Fibroblast of pulmonary artery (primary cell): ENCODE results near the gene ANKRD33B.

Experiments used
- DNase-seq: peaks from one replicate; pipeline ENCODE4 v3.0.0-alpha.2; 2010; ENCODE audit warnings: low read depth
- H3K4me3 ChIP-seq: replicated peaks from 2 replicates; pipeline ENCODE4 v1.5.1; 2011; ENCODE audit warnings: low read depth, mild to moderate bottlenecking, control low read depth, low read length, moderate library complexity
- TF ChIP-seq, protein P1 (sequence below): IDR thresholded peaks from 2 replicates; pipeline ENCODE4 v1.5.1; 2011; ENCODE audit warnings: mild to moderate bottlenecking, control low read depth, low read length, inconsistent platforms; ENCODE audit errors: missing control alignments

ANKRD33B gene

DNA sequence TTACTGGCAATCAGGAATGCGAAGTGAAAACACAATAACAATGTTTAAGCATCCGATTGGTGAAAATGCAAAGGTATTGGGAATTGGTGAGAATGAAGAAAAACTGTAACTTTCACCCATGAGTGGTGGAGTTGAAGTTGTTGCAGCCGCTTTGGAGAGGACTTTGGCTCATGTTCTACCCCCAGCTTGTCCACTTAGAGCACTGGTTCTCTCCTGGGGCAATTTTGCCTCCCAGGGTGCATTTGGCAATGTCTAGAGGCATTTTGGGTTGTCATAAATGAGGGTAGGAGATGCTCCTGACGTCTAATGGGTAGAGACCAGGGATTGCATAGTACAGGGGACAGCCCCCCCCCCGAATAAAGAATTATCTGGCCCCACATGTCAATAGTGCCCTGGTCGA lies 46.2 kb downstream of the ANKRD33B start:
- TF ChIP-seq, protein P1, sequence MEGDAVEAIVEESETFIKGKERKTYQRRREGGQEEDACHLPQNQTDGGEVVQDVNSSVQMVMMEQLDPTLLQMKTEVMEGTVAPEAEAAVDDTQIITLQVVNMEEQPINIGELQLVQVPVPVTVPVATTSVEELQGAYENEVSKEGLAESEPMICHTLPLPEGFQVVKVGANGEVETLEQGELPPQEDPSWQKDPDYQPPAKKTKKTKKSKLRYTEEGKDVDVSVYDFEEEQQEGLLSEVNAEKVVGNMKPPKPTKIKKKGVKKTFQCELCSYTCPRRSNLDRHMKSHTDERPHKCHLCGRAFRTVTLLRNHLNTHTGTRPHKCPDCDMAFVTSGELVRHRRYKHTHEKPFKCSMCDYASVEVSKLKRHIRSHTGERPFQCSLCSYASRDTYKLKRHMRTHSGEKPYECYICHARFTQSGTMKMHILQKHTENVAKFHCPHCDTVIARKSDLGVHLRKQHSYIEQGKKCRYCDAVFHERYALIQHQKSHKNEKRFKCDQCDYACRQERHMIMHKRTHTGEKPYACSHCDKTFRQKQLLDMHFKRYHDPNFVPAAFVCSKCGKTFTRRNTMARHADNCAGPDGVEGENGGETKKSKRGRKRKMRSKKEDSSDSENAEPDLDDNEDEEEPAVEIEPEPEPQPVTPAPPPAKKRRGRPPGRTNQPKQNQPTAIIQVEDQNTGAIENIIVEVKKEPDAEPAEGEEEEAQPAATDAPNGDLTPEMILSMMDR = no peak
- no peak for DNase-seq
- H3K4me3 ChIP-seq = no peak overlapping the region

DNA sequence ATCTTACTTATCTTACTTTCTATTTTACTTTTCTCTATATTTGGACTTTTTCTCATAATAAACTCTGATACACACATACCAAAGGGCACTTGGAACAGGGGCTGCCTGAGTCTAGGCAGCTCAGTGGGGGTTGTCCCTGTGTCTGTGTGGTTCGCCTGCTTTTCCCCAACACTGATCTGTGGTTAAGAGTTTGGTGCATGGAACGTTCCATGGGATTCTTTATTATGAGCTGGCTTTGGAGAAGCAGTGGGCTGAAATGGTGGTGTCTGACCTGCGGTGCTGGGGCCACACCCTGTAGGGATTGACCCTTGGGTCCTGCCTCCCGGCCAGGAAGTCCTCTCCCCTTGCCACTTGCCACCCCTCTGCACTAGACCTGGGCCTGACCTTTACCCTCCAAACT lies 47.4 kb downstream of the ANKRD33B start:
- DNase-seq = no peak
- TF ChIP-seq, protein P1 = no peak
- H3K4me3 ChIP-seq = no peak overlapping the region

- H3K4me3 ChIP-seq = no peak overlapping the region
- TF ChIP-seq, protein P1 = no peak
- no peak for DNase-seq
These were observed 48.4 kb downstream of the ANKRD33B start for GRCh38 chr5:10612251-10612650.

DNA sequence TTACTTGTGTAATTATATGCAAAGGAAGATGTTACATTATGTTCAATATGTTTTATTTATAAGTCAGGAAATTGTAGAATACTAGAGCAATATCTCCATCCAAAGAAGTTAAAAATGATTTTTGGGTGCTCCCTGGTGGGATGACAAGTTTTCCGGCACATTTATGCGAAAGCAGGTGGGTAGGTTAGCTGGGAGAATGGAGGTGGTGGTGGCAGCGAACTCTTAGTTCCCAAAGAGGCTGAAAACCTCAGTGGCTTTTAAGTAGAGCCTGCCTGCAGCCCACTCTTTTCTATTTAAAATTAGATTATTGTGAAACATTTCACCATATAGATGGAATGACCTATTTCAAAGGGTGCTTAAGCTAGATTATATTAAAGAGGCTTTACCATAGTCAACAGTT lies 51.8 kb downstream of the ANKRD33B start:
- DNase-seq = no peak
- no peak overlapping the region for H3K4me3 ChIP-seq

DNA sequence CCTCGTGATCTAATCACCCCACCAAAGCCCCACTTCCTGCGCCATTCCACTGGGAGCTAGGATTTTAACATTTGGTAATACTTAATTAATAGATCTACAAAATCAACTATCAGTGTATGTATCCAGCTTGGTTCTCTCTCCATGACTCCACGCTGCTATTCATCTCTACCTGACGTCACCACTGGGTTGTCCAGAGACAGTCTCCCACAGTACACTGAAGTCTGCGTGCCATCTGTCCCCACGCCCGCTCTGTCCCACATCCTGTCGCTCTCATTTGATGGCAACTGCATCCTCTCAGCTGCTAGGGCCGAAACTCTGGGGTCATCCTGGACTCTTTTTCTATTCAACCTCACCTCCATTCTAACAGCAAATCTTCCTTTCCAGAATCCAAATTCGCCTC lies 53.2 kb downstream of the ANKRD33B start:
- no peak overlapping the region for H3K4me3 ChIP-seq
- no peak for DNase-seq
- TF ChIP-seq, protein P1 = no peak

More for the DNA sequence above, 51.8 kb downstream of the ANKRD33B start:
- TF ChIP-seq, protein P1 = no peak

- TF ChIP-seq, protein P1 = no peak
- DNase-seq = no peak
- H3K4me3 ChIP-seq = no peak overlapping the region
These were observed 54.4 kb downstream of the ANKRD33B start for GRCh38 chr5:10618311-10618710.

DNA sequence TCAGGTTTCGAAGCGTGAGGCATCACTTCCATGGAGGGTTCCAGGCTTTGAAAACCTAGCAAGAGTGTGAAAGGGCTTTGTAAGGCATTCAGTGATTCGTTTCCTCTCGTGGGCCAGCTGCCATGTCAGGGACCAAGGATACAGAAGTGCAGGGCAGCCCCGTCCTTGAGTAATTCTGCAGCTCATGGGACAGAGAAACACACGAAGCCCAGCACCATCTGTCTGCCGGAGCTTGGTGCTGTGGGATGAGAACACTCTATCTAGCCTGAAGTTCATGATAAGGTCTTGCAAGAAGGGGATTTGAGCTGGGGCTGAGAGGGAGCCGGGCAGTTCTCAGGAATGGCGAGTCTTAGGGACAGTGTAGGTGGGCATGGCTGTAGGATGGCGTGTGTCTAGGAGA lies 55.8 kb downstream of the ANKRD33B start:
- no peak for DNase-seq
- TF ChIP-seq, protein P1 = no peak
- H3K4me3 ChIP-seq = no peak overlapping the region
